Coronary artery (tissue), 2 donors: Measurements from ENCODE around the gene FANCC.

Source experiments
- DNase-seq: peaks from one replicate; pipeline ENCODE4 v3.0.0-alpha.2; 2017; ENCODE audit warnings: low spot score
- H3K27ac ChIP-seq, 2 donors: fragments of 200-600 bp; sonication (generic); one replicate each; pipeline ENCODE4 v1.5.1; 2016 to 2019
- H3K4me3 ChIP-seq: fragments of 200-600 bp; sonication (generic); 2 replicates; pipeline ENCODE4 v1.5.1; 2016; ENCODE audit warnings: mild to moderate bottlenecking, moderate library complexity
- TF ChIP-seq, protein P1 (sequence below): fragments of 200-600 bp; sonication (generic); IDR thresholded peaks from one replicate; pipeline ENCODE4 v1.5.1; 2019; ENCODE audit warnings: antibody characterized with exemption

FANCC gene

DNA sequence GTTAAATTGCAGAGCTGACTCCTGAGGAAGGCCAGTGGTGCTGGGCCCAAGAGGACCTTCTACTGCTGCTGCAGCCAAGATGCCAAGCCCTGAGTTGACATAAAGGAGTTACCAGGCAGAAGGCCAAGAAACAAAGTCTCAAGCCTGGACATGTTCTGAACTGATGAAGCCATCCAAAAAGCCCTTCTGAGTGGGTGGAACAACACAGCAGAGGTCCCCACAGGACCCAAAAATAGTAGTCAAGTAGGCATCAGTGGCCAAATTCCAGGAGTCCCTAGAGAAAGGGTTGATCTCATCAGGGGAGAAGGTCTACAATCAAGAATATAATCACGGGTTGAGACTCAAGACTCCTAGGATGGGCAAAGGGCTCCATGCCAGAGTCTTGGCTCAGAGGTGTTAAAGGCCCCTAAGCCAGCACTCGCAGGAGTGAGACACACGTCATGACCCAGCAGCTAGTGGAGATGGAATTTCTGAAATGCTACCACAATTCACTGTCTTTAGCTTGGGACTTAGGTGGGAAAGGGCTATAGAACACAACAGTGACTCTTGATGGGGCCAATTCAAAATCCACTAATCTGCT, 119.7 kb downstream of the FANCC start:
- DNase-seq: no peak
- Histone ChIP-seq H3K4me3 (peak overlapping the region; percentile 14), H3K27ac (peak overlapping the region; percentile 21 to 72)
- TF ChIP-seq, protein P1, sequence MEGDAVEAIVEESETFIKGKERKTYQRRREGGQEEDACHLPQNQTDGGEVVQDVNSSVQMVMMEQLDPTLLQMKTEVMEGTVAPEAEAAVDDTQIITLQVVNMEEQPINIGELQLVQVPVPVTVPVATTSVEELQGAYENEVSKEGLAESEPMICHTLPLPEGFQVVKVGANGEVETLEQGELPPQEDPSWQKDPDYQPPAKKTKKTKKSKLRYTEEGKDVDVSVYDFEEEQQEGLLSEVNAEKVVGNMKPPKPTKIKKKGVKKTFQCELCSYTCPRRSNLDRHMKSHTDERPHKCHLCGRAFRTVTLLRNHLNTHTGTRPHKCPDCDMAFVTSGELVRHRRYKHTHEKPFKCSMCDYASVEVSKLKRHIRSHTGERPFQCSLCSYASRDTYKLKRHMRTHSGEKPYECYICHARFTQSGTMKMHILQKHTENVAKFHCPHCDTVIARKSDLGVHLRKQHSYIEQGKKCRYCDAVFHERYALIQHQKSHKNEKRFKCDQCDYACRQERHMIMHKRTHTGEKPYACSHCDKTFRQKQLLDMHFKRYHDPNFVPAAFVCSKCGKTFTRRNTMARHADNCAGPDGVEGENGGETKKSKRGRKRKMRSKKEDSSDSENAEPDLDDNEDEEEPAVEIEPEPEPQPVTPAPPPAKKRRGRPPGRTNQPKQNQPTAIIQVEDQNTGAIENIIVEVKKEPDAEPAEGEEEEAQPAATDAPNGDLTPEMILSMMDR: no peak

DNA sequence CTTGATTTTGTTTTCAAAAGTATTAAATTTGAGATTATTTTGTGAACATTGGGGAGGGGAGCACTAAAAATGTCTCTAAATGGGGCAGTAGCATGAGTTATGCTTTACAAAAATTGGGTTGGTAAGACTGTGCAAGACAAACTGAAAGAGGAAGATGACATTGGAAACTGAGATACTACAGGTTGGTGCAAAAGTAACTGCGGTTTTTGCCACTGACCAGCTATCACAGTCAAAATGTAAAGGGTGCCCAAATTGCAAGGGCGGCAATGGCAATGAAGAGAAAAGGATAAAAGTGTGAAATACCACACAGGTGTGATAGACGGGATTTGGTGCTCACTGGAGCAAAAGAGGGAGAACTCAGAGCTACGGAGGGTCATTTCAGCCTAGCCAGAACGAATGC, 124.0 kb downstream of the FANCC start:
- DNase-seq: no peak

DNA sequence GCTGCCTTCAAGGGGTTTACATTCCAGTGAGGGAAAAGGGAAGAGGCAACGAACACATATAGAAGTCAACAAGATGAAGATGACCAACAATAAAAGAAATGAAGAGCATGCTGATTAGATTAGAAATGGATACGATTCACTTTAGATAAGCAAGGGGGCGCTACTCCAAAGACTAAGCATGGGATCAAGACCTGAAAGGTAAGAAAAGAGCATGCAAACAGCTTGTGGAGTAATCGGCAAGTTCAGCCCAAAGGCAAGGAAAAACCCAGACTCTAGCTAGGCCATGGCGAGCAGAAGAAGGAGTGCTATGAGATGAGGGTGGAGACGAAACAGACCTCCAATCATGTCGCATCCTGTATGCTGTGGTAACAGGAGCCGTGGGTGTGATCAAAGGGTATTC, 124.4 kb downstream of the FANCC start:
- Histone ChIP-seq H3K27ac (no peak overlapping the region), H3K4me3 (no peak overlapping the region)
- TF ChIP-seq, protein P1: no peak
- no peak for DNase-seq

More for the DNA sequence above, 124.0 kb downstream of the FANCC start:
- TF ChIP-seq, protein P1: no peak
- Histone ChIP-seq H3K4me3 (no peak overlapping the region), H3K27ac (no peak overlapping the region)

DNA sequence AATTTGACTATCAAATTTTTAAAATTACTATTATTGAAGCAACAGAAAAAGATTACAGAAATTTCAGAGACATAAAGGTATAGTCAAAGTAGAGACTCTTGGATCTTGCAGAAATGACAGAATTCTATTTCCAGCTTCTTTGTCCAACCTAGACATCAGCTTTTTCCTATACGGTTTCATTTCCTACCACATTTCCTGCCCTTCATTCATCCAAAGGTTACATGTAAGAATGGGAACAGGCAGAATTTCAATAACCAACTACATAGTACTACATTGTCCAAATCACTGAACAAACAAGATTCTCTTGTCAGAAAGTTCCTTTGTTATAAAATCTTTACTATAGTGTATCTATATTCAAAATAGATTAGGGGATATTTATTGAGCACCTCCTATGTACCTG, 124.9 kb downstream of the FANCC start:
- TF ChIP-seq, protein P1: no peak
- Histone ChIP-seq H3K4me3 (no peak overlapping the region), H3K27ac (no peak overlapping the region)
- no peak for DNase-seq

DNA sequence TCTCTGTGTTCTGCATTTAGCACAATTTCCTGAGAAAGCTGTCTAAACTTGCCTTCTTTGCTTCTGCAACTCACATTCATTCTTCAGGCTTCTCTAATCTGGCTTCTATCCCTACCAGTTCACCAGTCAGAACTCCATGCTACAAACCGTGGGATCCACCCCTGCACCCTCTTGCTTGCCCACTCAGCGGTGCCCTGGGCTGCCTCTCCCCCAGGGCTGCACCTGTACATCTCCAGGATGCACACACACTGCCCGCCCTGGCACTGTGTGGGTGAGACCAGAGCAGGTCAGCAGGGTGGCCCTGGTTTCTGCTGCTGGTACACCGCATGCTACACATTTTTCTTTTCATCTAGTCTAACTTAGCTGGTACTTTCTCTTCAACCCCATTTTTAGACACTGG, 127.1 kb downstream of the FANCC start:
- no peak for DNase-seq
- TF ChIP-seq, protein P1: no peak
- Histone ChIP-seq H3K27ac (no peak overlapping the region), H3K4me3 (no peak overlapping the region)

DNA sequence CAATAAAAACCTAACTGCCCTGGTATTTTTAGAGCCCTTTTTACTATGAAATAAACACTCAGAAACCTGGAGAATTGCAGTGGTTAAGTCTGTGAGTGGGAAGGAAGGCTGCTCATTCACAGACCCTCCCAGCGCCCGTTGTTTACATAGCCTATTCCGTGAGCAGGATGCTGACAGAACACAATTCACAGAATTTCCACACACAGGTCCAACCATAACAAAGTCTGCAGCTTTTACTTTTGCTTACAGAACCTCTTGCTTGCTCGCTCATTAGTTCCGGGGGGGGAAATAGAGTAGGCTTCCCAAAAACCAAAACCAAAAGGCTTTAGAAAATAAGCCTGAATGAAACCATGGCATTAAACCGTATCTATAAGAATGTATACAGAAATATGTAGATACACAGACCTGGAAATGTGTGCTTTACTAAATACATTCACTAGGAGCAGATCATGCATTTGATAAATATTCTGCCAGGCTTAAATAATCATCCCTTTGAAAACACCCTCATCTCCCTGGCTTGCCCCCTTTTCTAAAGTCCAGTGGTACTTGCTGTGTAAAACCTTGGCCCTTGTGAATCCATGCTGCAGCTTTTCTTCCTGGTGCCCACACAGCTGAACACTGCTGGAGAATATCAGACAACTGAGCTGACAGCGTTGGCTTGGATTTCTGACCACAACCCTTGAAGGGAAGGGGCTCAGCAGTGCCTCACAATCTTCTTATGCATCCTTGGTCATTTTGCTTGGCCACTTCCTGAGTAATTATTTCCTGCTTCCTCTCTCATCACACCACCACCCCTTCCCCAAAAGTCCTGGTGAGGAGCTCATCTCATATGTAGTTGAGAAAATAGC, 128.0 kb downstream of the FANCC start:
- Histone ChIP-seq H3K27ac (peak overlapping the region; percentile 33 to 77), H3K4me3 (peak overlapping the region; percentile 42)
- no peak for DNase-seq
- TF ChIP-seq, protein P1: no peak

DNA sequence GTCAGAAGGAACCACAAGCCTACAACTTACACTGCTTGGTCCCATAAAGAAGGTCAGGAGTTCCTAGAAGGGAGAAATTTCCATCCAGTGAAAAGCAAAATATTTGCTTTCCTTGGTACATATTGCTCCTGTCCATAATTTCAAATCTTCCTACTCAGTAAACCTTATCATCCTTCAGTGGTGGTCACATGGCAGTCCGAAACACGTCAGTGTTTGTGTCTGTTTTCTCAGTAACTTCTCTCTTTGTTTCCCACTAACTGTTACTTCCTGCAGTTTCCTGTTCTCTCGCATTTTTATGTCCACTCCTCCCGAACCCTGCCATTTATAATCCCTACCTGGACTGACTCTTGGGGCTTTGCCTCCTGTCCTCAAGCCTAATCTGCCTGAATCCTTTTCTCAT, 129.1 kb downstream of the FANCC start:
- H3K27ac ChIP-seq: peak overlapping the region in 1 of 2 donors; percentile 77

More for the DNA sequence above, 129.1 kb downstream of the FANCC start:
- TF ChIP-seq, protein P1: no peak
- no peak for DNase-seq
- peak overlapping the region; percentile 42 for H3K4me3 ChIP-seq
